ENCODE measurements around the gene SOWAHB.

The SOWAHB gene

DNA sequence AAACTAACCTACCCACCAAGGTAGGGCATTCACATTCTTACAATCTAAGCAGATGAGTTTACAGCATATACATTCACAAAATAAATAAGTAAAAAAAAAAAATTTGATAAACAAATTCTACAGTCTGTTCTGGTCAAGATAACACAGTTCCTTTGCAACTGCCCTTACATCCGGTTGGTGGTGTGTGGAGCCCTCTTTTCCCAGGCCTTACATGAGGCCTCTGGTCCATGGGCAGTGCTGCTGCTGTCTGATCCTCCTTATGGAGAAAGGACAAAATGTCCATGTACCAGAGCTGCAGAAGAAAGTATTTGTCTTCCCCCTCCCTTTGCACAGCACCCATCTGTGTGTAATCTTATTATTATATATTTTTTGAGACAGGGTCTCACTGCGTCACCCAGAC is 49.4 kb upstream of the SOWAHB start (continued):
- TF ChIP-seq, protein P1, sequence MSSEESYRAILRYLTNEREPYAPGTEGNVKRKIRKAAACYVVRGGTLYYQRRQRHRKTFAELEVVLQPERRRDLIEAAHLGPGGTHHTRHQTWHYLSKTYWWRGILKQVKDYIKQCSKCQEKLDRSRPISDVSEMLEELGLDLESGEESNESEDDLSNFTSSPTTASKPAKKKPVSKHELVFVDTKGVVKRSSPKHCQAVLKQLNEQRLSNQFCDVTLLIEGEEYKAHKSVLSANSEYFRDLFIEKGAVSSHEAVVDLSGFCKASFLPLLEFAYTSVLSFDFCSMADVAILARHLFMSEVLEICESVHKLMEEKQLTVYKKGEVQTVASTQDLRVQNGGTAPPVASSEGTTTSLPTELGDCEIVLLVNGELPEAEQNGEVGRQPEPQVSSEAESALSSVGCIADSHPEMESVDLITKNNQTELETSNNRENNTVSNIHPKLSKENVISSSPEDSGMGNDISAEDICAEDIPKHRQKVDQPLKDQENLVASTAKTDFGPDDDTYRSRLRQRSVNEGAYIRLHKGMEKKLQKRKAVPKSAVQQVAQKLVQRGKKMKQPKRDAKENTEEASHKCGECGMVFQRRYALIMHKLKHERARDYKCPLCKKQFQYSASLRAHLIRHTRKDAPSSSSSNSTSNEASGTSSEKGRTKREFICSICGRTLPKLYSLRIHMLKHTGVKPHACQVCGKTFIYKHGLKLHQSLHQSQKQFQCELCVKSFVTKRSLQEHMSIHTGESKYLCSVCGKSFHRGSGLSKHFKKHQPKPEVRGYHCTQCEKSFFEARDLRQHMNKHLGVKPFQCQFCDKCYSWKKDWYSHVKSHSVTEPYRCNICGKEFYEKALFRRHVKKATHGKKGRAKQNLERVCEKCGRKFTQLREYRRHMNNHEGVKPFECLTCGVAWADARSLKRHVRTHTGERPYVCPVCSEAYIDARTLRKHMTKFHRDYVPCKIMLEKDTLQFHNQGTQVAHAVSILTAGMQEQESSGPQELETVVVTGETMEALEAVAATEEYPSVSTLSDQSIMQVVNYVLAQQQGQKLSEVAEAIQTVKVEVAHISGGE (tag by site-specific recombination; conservative IDR thresholded peaks at IDR 0.05; ENCODE audit: low read depth), result no peak
- TF ChIP-seq IKZF3 (tag by site-specific recombination; IDR thresholded peaks at IDR 0.05) (no peak), ZNF654 (tag by site-specific recombination; IDR thresholded peaks at IDR 0.05; ENCODE audit: low read depth) (no peak)

DNA sequence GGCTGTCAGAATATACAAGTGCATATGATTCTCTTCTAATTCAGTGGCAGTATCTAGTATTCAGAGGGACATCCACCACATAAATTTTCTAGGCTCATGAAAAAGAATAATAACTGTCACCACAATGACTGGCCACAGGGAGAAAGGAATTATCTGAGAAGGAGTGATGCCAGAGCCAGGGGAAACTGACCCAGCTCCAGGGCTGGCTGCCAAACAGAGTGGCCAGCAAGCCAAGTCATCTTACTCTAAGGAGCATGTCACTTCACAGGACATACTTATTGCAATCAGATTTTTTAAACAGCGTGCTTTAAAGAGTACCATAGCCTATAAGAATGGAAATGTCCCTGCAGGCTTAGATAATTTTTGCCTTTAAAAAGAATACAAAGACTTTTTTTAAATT is 45.8 kb upstream of the SOWAHB start:
- CTCF ChIA-PET, result interaction anchor here (0.7 kb wide), 1 partner anchor 694 kb away, joined by 3 read pairs; no protein-coding TSS in a partner anchor
- H3K36me3 ChIP-seq (ENCODE audit: control insufficient read depth in 2 of 2, insufficient read depth in 1 of 2, low read length in 2 of 2), result no peaks in the 10 kb centered on the region; a peak in 1 of 3 replicates
- no peak overlapping the region for H3K27ac ChIP-seq (ENCODE audit: extremely low read depth, low read depth, low read length)
- H3K4me3 ChIP-seq (ENCODE audit: low read depth, low read length), result no peak overlapping the region
- no peaks in the 10 kb centered on the region for H3K4me1 ChIP-seq (ENCODE audit: control insufficient read depth, insufficient read depth, low read length)
- TF ChIP-seq ZNF155 (tag by site-specific recombination; IDR thresholded peaks at IDR 0.05), result no peak
- no peak for TF ChIP-seq ZFP3 (tag by site-specific recombination; IDR thresholded peaks at IDR 0.05; ENCODE audit: low read depth)
- TF ChIP-seq, protein P2, sequence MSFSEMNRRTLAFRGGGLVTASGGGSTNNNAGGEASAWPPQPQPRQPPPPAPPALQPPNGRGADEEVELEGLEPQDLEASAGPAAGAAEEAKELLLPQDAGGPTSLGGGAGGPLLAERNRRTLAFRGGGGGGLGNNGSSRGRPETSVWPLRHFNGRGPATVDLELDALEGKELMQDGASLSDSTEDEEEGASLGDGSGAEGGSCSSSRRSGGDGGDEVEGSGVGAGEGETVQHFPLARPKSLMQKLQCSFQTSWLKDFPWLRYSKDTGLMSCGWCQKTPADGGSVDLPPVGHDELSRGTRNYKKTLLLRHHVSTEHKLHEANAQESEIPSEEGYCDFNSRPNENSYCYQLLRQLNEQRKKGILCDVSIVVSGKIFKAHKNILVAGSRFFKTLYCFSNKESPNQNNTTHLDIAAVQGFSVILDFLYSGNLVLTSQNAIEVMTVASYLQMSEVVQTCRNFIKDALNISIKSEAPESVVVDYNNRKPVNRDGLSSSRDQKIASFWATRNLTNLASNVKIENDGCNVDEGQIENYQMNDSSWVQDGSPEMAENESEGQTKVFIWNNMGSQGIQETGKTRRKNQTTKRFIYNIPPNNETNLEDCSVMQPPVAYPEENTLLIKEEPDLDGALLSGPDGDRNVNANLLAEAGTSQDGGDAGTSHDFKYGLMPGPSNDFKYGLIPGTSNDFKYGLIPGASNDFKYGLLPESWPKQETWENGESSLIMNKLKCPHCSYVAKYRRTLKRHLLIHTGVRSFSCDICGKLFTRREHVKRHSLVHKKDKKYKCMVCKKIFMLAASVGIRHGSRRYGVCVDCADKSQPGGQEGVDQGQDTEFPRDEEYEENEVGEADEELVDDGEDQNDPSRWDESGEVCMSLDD (tag by site-specific recombination; IDR thresholded peaks at IDR 0.05), result no peak
- no peak for TF ChIP-seq ZNF239 (tag by site-specific recombination; IDR thresholded peaks at IDR 0.05)
- POLR2A ChIA-PET, result no interaction called here
- H3K9me3 ChIP-seq (ENCODE audit: control insufficient read depth, insufficient read depth, low read depth, low read length), result no peaks in the 10 kb centered on the region

DNA sequence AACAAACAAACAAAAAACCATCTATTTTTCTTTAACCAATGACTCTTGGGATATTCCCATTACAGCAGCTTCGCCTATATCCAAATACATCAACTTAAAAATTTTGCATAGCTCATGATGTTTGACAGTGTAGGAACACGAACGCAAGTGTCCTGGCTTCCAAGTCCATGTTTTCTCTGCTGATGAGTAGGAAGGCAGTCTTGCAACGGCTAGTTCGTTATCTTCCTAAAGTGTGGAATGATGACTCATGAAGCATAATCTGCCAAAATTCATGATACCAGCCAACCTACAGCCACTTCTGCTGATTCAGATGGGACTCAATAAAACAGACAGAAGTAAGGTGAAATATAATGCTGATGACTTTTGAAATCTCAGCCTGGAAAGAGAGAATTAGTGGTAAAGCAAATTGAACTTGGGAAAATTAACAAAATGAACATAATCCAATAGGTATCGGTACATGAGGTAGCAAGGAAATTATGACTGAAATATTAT is 45.2 kb upstream of the SOWAHB start:
- TF ChIP-seq ZNF302 (tag by site-specific recombination; IDR thresholded peaks at IDR 0.05; ENCODE audit: low read depth) (no peak), RBAK (tag by site-specific recombination; IDR thresholded peaks at IDR 0.05) (peak; percentile 43; the same call in 1 of the 2 replicates)
- Histone ChIP-seq H3K27ac (ENCODE audit: extremely low read depth, low read depth, low read length) (no peak overlapping the region), H3K4me3 (ENCODE audit: low read depth, low read length) (no peak overlapping the region), H3K9me3 (ENCODE audit: control insufficient read depth, insufficient read depth, low read depth, low read length) (no peaks in the 10 kb centered on the region), H3K4me1 (ENCODE audit: control insufficient read depth, insufficient read depth, low read length) (no peaks in the 10 kb centered on the region), H3K36me3 (ENCODE audit: control insufficient read depth in 2 of 2, insufficient read depth in 1 of 2, low read length in 2 of 2) (no peaks in the 10 kb centered on the region; a peak in 1 of 3 replicates)
- POLR2A ChIA-PET, result no interaction called here
- CTCF ChIA-PET, result no interaction called here

DNA sequence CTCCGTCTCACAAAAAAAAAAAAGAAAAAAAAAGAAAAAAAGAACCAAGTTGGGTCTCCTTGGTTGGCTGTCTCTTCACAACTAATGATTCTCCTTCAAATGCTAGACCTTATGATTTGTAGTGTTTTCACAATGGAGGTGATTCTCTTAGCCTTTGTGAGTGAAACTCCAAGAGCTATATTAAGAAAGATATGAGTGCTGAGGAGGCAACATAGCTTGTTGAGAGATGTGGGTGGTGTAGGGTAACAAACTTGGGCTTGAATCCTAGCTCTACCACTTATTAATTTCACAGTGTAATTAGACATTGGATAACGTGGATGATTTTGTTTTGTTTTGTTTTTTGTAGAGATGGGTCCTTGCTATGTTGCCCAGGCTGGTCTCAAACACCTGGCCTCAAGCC is 41.2 kb upstream of the SOWAHB start:
- ChIA-PET POLR2A (no interaction called here), CTCF (no interaction called here)
- no peak overlapping the region for H3K27ac ChIP-seq (ENCODE audit: extremely low read depth, low read depth, low read length)
- H3K36me3 ChIP-seq (ENCODE audit: control insufficient read depth in 2 of 2, insufficient read depth in 1 of 2, low read length in 2 of 2), result no peaks in the 10 kb centered on the region
- no peak overlapping the region for H3K4me3 ChIP-seq (ENCODE audit: low read depth, low read length)
- no peaks in the 10 kb centered on the region for H3K9me3 ChIP-seq (ENCODE audit: control insufficient read depth, insufficient read depth, low read depth, low read length)
- H3K4me1 ChIP-seq (ENCODE audit: control insufficient read depth, insufficient read depth, low read length), result no peaks in the 10 kb centered on the region
- TF ChIP-seq, protein P3, sequence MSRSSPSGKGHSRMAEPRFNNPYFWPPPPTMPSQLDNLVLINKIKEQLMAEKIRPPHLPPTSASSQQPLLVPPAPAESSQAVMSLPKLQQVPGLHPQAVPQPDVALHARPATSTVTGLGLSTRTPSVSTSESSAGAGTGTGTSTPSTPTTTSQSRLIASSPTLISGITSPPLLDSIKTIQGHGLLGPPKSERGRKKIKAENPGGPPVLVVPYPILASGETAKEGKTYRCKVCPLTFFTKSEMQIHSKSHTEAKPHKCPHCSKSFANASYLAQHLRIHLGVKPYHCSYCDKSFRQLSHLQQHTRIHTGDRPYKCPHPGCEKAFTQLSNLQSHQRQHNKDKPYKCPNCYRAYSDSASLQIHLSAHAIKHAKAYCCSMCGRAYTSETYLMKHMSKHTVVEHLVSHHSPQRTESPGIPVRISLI (tag by site-specific recombination; IDR thresholded peaks at IDR 0.05), result no peak
- TF ChIP-seq ZNF549 (tag by site-specific recombination; IDR thresholded peaks at IDR 0.05) (no peak), ZNF529 (tag by site-specific recombination; IDR thresholded peaks at IDR 0.05; ENCODE audit: insufficient replicate concordance) (no peak), ZSCAN16 (tag by site-specific recombination; IDR thresholded peaks at IDR 0.05) (no peak), ZNF157 (tag by site-specific recombination; IDR thresholded peaks at IDR 0.05) (no peak), KLF16 (tag by site-specific recombination; IDR thresholded peaks at IDR 0.05) (no peak), GLI2 (tag by site-specific recombination; IDR thresholded peaks at IDR 0.05; ENCODE audit: borderline replicate concordance, low read depth) (no peak)
- TF ChIP-seq, protein P4, sequence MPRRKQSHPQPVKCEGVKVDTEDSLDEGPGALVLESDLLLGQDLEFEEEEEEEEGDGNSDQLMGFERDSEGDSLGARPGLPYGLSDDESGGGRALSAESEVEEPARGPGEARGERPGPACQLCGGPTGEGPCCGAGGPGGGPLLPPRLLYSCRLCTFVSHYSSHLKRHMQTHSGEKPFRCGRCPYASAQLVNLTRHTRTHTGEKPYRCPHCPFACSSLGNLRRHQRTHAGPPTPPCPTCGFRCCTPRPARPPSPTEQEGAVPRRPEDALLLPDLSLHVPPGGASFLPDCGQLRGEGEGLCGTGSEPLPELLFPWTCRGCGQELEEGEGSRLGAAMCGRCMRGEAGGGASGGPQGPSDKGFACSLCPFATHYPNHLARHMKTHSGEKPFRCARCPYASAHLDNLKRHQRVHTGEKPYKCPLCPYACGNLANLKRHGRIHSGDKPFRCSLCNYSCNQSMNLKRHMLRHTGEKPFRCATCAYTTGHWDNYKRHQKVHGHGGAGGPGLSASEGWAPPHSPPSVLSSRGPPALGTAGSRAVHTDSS (tag by site-specific recombination; IDR thresholded peaks at IDR 0.05), result no peak
- TF ChIP-seq, protein P5, sequence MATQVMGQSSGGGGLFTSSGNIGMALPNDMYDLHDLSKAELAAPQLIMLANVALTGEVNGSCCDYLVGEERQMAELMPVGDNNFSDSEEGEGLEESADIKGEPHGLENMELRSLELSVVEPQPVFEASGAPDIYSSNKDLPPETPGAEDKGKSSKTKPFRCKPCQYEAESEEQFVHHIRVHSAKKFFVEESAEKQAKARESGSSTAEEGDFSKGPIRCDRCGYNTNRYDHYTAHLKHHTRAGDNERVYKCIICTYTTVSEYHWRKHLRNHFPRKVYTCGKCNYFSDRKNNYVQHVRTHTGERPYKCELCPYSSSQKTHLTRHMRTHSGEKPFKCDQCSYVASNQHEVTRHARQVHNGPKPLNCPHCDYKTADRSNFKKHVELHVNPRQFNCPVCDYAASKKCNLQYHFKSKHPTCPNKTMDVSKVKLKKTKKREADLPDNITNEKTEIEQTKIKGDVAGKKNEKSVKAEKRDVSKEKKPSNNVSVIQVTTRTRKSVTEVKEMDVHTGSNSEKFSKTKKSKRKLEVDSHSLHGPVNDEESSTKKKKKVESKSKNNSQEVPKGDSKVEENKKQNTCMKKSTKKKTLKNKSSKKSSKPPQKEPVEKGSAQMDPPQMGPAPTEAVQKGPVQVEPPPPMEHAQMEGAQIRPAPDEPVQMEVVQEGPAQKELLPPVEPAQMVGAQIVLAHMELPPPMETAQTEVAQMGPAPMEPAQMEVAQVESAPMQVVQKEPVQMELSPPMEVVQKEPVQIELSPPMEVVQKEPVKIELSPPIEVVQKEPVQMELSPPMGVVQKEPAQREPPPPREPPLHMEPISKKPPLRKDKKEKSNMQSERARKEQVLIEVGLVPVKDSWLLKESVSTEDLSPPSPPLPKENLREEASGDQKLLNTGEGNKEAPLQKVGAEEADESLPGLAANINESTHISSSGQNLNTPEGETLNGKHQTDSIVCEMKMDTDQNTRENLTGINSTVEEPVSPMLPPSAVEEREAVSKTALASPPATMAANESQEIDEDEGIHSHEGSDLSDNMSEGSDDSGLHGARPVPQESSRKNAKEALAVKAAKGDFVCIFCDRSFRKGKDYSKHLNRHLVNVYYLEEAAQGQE (tag by site-specific recombination; IDR thresholded peaks at IDR 0.05), result no peak

All from HEK293 (cell line).